Vagina (tissue), 2 donors: ENCODE data around the gene CCDC85C. TPM values are rescaled to one million over a fixed set of nuclear protein-coding genes. Genes with fewer than 3 reads are reported as not detected.
A peak's percentile ranks its signal among the peaks of the same experiment; 100 is the strongest.

Experiments
- DNase-seq, 2 donors: peaks; one replicate each; pipeline ENCODE4 v3.0.0-alpha.2; 2017; ENCODE audit errors: extremely low spot score in 2 of 2
- H3K27ac ChIP-seq: fragments of 200-600 bp; sonication (generic); one replicate; pipeline ENCODE4 v1.5.1; 2019
- H3K27me3 ChIP-seq: fragments of 200-600 bp; sonication (generic); one replicate; pipeline ENCODE4 v1.5.1; 2019
- H3K36me3 ChIP-seq, 2 donors: fragments of 200-600 bp; sonication (generic); one replicate each; pipeline ENCODE4 v1.5.1; 2017 to 2019
- H3K4me1 ChIP-seq: fragments of 200-600 bp; sonication (generic); one replicate; pipeline ENCODE4 v1.5.1; 2019
- H3K4me3 ChIP-seq, 2 donors: fragments of 200-600 bp; sonication (generic); 1 replicate in 1 of 2; 2 replicates in 1 of 2; pipeline ENCODE4 v1.5.1; 2016 to 2019
- H3K9me3 ChIP-seq: fragments of 200-600 bp; sonication (generic); one replicate; pipeline ENCODE4 v1.5.1; 2019
- POLR2A ChIP-seq, 2 donors: fragments of 450-650 bp; IDR thresholded peaks; one replicate each; pipeline ENCODE4 v1.6.1; 2017; ENCODE audit warnings: antibody characterized with exemption in 2 of 2, mild to moderate bottlenecking in 2 of 2, moderate library complexity in 2 of 2
- POLR2AphosphoS5 ChIP-seq, 2 donors: sonication (generic); formaldehyde crosslinking; IDR thresholded peaks; one replicate each; pipeline ENCODE4 v1.9.0; 2017; ENCODE audit warnings: antibody characterized with exemption in 2 of 2, mild to moderate bottlenecking in 2 of 2, low read depth in 1 of 2; ENCODE audit not compliant: insufficient read depth in 1 of 2
- intact Hi-C: fragments of 100-400 bp; cut with DNase I; formaldehyde crosslinking; loops from one replicate; pipeline ENCODE4 v1.15.1; 2023
- total RNA-seq: library from RNA; depleted of rRNA; stranded (reverse); fragments of >200 nt; gene quantifications from one replicate; pipeline ENCODE4 v1.2.3, GENCODE V29; 2016
- TF ChIP-seq, protein P1 (sequence below), 3 experiments: fragments of 450-650 bp in 2 of 3; fragments of 200-600 bp in 1 of 3; sonication (generic) in 1 of 3; IDR thresholded peaks; one replicate each; pipeline ENCODE4 v1.5.1; 2017 to 2019; ENCODE audit warnings: antibody characterized with exemption in 3 of 3, mild to moderate bottlenecking in 2 of 3, moderate library complexity in 2 of 3

Gene CCDC85C
- total RNA-seq, 1 donor from 2014 or later, result 6.9 TPM

DNA sequence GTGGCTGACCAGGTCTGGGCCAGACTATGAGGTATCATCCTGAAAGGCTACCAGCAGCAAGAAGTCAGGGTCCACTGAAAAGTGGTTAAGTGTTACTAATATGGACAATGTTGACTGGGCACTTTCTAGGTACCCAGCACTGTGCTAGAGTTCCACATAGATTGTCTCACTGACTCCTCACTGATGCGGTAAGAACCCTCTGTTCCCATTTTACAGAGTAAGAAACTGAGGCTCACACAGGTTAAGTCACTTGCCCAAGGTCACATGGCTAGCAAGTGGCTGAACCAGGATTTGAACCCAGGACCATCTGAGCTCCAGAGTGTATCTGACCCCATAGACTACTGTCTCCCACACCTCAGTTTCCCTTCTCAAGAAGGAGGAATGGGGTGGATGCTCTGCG, 4.6 kb upstream of the CCDC85C start:
- intact Hi-C loops, result no loop called here
- H3K27ac ChIP-seq, result no peak overlapping the region
- no peaks in the 10 kb centered on the region for H3K36me3 ChIP-seq
- no peak for DNase-seq
- peaks cover 39% of the 10 kb centered on the region for H3K4me1 ChIP-seq
- H3K9me3 ChIP-seq, result no peaks in the 10 kb centered on the region
- no peak overlapping the region for H3K4me3 ChIP-seq
- TF ChIP-seq POLR2A (IDR thresholded peaks at IDR 0.05) (no peak), POLR2AphosphoS5 (IDR thresholded peaks at IDR 0.05; ENCODE audit: insufficient read depth in 1 of 2, low read depth in 1 of 2) (no peak)
- TF ChIP-seq, protein P1, sequence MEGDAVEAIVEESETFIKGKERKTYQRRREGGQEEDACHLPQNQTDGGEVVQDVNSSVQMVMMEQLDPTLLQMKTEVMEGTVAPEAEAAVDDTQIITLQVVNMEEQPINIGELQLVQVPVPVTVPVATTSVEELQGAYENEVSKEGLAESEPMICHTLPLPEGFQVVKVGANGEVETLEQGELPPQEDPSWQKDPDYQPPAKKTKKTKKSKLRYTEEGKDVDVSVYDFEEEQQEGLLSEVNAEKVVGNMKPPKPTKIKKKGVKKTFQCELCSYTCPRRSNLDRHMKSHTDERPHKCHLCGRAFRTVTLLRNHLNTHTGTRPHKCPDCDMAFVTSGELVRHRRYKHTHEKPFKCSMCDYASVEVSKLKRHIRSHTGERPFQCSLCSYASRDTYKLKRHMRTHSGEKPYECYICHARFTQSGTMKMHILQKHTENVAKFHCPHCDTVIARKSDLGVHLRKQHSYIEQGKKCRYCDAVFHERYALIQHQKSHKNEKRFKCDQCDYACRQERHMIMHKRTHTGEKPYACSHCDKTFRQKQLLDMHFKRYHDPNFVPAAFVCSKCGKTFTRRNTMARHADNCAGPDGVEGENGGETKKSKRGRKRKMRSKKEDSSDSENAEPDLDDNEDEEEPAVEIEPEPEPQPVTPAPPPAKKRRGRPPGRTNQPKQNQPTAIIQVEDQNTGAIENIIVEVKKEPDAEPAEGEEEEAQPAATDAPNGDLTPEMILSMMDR (IDR thresholded peaks at IDR 0.05), result no peak
- no peaks in the 10 kb centered on the region for H3K27me3 ChIP-seq

DNA sequence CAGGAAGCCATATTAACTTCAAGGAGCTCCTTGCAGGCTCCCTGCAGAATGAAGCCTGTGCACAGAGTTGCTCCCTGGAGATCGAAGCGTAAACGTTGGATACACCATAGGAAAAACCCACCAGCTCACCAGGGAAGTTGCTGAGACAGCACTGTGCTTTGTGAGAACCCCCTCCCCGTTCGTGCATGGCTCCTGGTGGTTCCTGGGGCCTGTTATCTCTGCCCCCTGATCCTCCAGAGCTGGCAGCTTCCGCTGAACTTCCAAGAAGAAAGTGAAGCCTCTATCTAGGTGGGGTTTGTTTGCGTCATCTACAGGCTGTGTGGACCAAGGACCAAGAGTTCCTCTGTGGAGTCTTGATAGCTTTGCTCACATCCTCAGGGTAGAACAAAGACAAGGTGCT, 2.4 kb upstream of the CCDC85C start:
- no peak for DNase-seq
- Histone ChIP-seq H3K4me3 (no peak overlapping the region), H3K9me3 (no peaks in the 10 kb centered on the region), H3K27ac (no peak overlapping the region), H3K4me1 (peaks cover 37% of the 10 kb centered on the region), H3K27me3 (no peaks in the 10 kb centered on the region), H3K36me3 (no peaks in the 10 kb centered on the region)
- intact Hi-C loops, result no loop called here
- TF ChIP-seq POLR2A (IDR thresholded peaks at IDR 0.05) (no peak), POLR2AphosphoS5 (IDR thresholded peaks at IDR 0.05; ENCODE audit: insufficient read depth in 1 of 2, low read depth in 1 of 2) (no peak)
- TF ChIP-seq, protein P1 (IDR thresholded peaks at IDR 0.05), result no peak

GRCh38 chr14:99605299-99605961, 1.4 kb upstream of the CCDC85C start:
- H3K4me3 ChIP-seq, result peak overlapping the region; percentile 83 to 87
- H3K36me3 ChIP-seq, result no peaks in the 10 kb centered on the region
- TF ChIP-seq, protein P1 (IDR thresholded peaks at IDR 0.05), result no peak
- peak in 1 of 2 donors; percentile 31 for TF ChIP-seq POLR2AphosphoS5 (IDR thresholded peaks at IDR 0.05; ENCODE audit: insufficient read depth in 1 of 2, low read depth in 1 of 2)
- H3K27me3 ChIP-seq, result no peaks in the 10 kb centered on the region
- H3K9me3 ChIP-seq, result no peaks in the 10 kb centered on the region
- intact Hi-C loops, result no loop called here
- peaks cover 46% of the 10 kb centered on the region for H3K4me1 ChIP-seq
- peak overlapping the region; percentile 89 for H3K27ac ChIP-seq
- no peak for DNase-seq

DNA sequence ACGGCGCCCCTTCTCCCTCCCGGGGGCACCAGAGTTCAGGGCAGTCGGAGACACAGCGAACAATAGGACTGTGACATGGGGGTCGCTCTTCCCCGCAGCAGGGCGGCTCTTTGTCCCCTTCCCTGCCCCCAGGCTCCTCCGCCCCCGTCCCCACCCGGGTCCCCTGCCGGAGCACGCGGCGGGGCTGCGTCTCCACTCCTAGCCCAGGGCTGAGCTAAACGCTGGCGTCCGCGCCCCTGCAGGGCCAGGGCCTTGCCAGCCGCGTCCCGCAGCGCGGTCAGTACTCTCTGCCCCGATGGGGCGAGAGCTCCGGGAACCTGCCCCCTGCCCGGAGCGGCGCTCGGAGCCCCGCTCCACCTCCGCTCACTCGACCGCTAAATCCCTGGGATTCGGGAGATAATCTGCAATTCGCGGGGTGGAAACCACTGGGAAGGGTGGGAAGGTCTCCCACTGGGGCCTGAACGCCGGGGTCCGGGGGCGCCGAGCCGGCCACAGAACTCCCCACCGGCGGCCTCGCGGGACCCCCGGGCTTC, 825 bp upstream of the CCDC85C start:
- peak overlapping the region; percentile 89 for H3K27ac ChIP-seq
- DNase-seq, result no peak
- TF ChIP-seq, protein P1 (IDR thresholded peaks at IDR 0.05), result no peak
- peak; percentile 2 to 35 for TF ChIP-seq POLR2AphosphoS5 (IDR thresholded peaks at IDR 0.05; ENCODE audit: insufficient read depth in 1 of 2, low read depth in 1 of 2)
- TF ChIP-seq POLR2A (IDR thresholded peaks at IDR 0.05), result no peak
- H3K4me1 ChIP-seq, result peaks cover 52% of the 10 kb centered on the region
- no peaks in the 10 kb centered on the region for H3K9me3 ChIP-seq
- H3K4me3 ChIP-seq, result peak overlapping the region; percentile 83 to 87
- no peaks in the 10 kb centered on the region for H3K27me3 ChIP-seq
- intact Hi-C loops, result loop anchor here (5.0 kb wide), 1 partner anchor 43 kb away; no protein-coding TSS in a partner anchor
- no peaks in the 10 kb centered on the region for H3K36me3 ChIP-seq

DNA sequence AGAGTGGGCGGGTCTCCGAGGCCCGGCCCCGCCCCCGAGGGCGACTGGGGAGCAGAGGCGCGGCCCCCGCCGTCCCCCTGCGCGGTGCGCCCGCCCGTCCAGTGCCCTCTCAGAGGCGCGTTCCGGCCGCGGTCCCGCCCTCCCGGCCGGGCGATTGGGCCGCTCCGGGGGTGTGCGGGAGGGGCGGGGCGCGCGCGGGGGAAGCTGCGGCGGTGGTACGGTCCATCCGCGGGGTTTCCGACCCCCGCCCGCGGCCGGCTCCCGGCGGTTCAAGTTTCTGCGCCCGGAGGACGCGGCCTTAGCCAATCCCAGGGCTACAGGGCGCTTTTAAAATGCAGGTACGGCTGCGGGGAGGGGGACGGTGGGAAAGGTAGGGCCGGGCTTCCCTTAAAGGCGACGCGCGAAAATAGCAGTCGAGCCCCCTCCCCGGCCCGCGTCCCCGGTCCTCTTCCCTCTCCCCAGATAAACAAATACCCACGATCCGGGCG, 315 bp upstream of the CCDC85C start:
- peak overlapping the region; percentile 83 to 87 for H3K4me3 ChIP-seq
- no peaks in the 10 kb centered on the region for H3K36me3 ChIP-seq
- TF ChIP-seq, protein P1 (IDR thresholded peaks at IDR 0.05), result no peak
- peak; percentile 15 to 73 for TF ChIP-seq POLR2AphosphoS5 (IDR thresholded peaks at IDR 0.05; ENCODE audit: insufficient read depth in 1 of 2, low read depth in 1 of 2)
- peak in 1 of 2 donors; percentile 28 for TF ChIP-seq POLR2A (IDR thresholded peaks at IDR 0.05)
- intact Hi-C loops, result loop anchor here (5.0 kb wide), 1 partner anchor 42 kb away; no protein-coding TSS in a partner anchor
- no peaks in the 10 kb centered on the region for H3K9me3 ChIP-seq
- H3K27me3 ChIP-seq, result no peaks in the 10 kb centered on the region
- H3K4me1 ChIP-seq, result peaks cover 52% of the 10 kb centered on the region
- DNase-seq, result peak in 1 of 2 donors; percentile 94
- peak overlapping the region; percentile 89 for H3K27ac ChIP-seq
